SKM-1 (cell line): Measurements from ENCODE around the gene ARHGAP31.
A peak's percentile ranks its signal among the peaks of the same experiment; 100 is the strongest.
"Not testable (repeated sequence)": the region's sequence is repeated elsewhere in the genome, so short reads cannot be mapped to it uniquely, and the experiment has no call there.

ENCODE experiments used
- DNase-seq: peaks from one replicate; lab custom pipeline; 2025; ENCODE audit not compliant: unreplicated experiment; lab: John Stamatoyannopoulos, UW

The ARHGAP31 gene

DNA sequence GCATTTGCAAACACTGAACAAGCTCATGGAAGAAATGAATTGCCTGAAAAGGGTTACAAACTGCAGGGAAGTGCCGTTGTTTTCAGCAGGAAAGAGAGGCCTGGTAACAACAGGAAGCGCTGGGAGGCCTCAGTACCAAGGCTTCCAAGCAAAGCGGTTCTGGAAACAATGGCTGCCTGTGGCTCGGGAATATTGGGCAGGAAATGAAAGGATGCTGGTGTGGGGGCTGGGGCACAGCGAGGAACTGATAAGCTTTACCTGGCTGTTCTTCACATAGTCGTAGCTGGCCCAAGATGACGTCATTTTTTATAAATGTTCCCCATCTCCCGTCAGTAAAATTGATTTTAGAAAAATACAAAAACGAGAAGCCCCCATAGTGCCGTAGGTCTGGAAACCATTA is 55.9 kb downstream of the ARHGAP31 start:
- DNase-seq = no peak

DNA sequence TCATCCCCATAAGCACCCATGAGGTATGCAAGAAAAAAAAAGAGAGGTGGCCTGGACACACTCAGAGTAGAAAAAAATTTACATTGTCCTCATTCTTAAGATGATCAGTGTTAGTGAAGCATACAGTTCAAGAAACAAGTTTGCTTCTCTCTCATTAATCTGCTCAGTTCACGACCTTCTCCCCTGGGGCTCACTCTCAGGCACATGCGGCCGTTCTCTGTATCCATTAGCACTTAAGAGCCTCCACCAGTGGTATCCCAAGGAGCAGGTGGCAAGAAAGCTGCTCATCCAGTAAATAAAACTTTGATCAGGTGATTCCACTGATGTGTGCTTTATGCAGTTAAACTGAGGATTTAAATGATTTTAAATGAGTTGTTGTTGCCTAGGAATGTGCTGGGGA is 57.4 kb downstream of the ARHGAP31 start:
- no peak for DNase-seq

DNA sequence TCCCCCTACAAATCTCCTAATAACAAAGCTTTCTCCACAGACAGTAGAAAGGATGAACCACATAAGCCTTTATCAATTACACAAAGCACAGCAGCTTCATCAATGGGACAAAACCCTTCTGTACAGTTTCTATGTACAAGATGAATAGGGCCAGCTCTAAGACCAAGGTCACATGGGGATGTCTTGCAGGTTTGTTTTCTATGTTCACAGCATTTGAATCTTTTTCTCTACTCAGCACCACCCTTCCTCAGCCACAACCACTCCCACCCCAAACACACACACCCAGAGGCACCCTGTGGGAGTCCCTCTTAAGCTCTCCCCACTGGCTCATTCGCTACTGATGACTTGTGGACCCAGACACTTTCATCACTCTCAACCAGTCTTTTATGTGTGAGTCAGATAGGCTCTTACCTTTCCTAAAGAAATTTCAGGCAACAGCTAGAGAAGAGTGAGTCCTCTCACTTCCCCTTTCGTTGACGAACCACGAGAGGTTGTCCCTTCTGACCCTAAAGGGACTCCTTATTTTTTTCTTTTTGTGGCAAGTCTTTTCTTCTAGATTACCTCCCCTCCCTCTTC is 57.9 kb downstream of the ARHGAP31 start:
- peak; percentile 79 for DNase-seq

DNA sequence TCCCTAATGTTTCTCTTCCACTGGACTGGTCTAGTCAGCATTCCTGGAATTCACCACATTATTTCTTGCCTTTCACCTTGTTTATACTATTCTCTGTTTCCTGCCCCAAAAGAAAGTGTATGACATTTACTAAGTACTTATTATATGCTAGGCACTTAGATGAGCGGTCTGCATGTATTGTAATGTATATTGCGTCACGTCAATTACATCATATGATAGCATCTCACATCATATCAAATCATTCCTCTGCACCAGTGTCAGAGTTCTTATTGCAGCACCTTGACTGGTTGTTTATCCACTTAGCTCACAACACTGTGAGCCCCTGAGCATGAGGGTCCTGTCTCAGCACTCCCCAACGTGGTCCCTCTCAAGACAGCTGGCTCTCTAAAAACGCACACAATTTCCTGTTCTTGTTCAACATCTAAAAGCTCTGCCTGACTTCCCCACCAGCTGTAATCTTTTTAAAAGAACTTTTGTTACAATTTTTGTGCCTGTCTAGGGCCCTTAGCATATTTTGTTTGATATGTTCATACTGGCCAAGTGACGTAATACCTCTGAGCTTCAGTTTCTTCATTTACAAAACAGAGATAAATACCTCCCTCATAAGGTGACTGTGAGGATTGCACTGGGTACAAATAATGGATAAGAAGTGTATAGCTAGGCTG is 58.8 kb downstream of the ARHGAP31 start:
- DNase-seq = peak; percentile 60

GRCh38 chr3:119355608-119356007 is 61.4 kb downstream of the ARHGAP31 start:
- not testable (repeated sequence) for DNase-seq

GRCh38 chr3:119356646-119357045 is 62.5 kb downstream of the ARHGAP31 start:
- DNase-seq = no peak

GRCh38 chr3:119357190-119357589 is 63.0 kb downstream of the ARHGAP31 start:
- no peak for DNase-seq

DNA sequence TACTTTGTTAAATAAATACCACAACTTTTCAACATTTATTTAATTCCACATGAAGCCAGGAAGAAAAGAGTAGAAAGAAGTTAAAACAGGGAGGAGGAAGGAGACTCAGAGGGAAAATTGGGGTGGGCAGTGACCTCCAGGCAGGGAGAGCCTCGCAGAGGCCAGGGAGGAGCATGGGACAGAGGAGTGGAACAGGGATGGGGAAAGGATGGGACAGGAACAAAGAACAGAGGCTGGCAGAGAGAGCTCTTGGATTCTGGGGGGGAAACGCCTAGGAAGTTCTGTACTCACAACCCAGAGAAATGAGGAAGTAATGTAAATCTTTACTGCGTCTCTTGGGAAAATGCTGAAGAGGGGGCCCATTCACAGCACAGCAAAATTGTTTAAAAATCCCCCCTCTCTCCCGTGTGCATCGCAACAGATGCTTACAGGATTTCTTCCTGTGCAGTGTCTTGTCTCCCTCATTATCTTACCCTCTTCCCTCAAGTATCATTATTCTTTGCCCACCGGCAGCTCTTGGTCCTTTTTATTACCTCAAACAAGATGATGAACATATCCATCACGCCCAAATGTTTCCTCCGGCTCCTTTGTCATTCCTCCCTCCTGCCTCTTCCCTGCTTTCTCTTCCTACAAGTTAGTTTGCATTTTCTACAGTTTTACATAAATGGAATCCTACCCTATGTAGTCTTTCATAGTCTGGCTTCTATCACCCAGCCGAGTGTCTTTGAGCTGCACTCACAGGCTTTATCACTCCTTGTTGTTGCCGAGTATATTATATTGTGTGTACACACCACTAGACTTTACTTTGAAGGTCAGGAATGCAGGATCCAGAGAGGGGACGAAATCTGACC is 65.5 kb downstream of the ARHGAP31 start:
- DNase-seq = no peak

DNA sequence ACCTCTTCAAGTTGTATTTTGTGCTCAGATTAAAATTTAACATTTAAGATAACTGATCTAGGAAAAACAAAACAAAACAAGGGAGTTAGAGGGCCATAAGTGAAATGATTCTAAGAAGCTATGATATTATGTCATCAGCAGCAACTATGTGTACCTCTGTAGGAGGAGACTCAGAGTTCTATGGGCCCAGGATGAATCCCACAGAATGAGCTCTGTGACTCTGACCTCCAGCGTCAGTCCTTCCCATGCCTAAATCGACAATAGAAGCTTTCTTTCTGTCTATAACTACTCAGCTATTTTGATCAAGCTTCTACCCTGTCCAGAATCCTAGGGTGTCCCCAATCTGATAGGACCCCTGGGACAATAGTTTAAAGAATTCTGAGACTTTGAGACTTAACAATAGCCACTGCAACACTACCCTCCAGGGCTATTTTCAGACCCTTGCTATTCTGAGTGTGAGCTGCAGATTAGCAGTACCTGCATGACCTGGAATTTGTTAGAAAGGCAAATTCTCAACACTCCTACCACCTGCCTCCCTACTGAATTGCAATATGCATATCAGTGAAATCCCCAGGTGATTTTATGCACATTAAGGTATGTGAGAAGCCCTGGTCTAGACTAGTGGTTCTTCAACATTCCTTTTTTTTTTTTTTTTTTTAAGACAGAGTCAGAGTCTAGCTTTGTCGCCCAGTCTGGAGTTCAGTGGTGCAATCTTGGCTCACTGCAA is 66.7 kb downstream of the ARHGAP31 start:
- DNase-seq = no peak

- no peak for DNase-seq
Observed at GRCh38 chr3:119362010-119362409, 67.8 kb downstream of the ARHGAP31 start.

- DNase-seq = no peak
Observed at GRCh38 chr3:119362940-119363725, 69.0 kb downstream of the ARHGAP31 start.

- DNase-seq = no peak
Observed at GRCh38 chr3:119364401-119364800, 70.2 kb downstream of the ARHGAP31 start.

- no peak for DNase-seq
Observed at GRCh38 chr3:119365418-119365817, 71.2 kb downstream of the ARHGAP31 start.

- DNase-seq = no peak
Observed at GRCh38 chr3:119367000-119367399, 72.8 kb downstream of the ARHGAP31 start.

DNA sequence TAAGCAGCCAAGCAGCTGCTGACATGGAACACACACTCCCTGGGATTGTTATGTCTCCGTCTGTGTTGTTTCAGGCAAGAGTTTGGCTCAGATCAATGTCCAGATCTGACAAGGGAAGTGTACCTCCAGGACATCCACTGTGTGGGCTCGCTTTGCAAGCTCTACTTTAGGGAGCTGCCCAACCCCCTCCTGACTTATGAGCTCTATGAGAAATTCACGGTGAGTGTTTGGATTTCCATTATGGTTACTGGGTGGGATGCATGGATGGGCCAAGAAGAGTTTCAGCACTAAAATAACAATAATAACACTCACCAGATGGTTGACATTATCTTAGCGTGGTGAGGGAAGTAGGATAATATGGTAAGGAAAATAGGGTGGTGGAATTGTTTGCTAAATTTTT is 74.1 kb downstream of the ARHGAP31 start:
- no peak for DNase-seq

DNA sequence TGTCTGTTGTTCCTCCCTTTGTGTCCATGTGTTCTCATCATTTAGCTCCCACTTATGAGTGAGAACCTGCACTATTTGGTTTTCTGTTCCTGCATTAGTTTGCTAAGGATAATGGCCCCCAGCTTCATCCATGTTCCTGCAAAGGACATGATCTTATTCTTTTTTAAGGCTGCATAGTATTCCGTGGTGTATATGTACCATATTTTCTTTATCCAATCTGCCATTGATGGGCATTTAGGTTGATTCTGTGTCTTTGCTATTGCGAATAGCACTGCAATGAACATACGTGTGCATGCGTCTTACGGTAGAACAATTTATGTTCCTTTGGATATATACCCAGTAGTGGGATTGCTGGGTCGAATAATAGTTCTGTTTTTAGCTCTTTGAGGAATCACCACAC is 77.6 kb downstream of the ARHGAP31 start:
- DNase-seq = not testable (repeated sequence)

DNA sequence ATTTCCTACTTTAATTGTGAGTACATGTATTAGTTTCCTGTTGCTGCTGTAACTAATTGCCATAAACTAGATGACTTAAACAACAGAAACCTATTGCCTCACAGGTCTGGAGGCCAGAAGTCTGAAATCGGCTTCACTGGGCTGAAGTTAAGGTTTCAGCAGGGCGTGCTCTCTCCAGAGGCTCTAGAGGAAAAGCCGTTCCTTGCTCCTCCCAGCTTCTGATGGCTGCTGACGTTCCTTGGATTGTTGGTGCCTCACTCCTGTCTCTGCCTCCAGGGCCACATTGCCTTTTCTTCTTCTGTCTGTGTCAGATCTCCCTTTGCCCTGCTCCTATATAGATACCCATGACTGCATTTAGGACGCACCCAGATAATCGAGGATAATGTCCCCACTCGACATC is 80.9 kb downstream of the ARHGAP31 start:
- DNase-seq = no peak

GRCh38 chr3:119375510-119375909 is 81.3 kb downstream of the ARHGAP31 start:
- no peak for DNase-seq

DNA sequence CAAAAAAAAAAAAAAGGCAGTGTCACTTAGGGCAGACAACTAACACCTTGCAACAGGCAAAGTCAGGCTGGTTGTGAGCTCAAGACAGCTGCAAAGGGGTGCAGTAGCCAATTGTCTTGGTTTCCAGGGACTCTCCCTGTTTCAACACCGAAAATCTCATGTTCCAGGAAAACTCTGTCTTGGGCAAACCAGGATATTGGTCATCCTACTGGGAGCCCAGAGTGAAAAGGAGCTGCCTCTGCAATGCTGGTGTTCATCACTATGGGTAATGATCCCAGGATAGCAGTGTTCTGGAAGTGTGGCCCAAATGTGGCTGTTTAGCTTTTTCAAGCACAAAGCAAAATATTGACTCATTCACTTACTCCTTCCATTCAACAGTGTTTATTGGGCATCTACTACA is 82.6 kb downstream of the ARHGAP31 start:
- DNase-seq = no peak

- DNase-seq = no peak
Observed at GRCh38 chr3:119378259-119378803, 84.1 kb downstream of the ARHGAP31 start.
